ENCODE results near the gene NEDD1. TPM values are rescaled to one million over a fixed set of nuclear protein-coding genes. Genes with fewer than 3 reads are reported as not detected.

The NEDD1 gene
- total RNA-seq, 1 experiment from 2014 or later: 17.2 TPM

GRCh38 chr12:96908423-96908675 lies 1.3 kb downstream of the NEDD1 start:
- TF ChIP-seq CTCF (conservative IDR thresholded peaks at IDR 0.05): no peak
- H3K4ac ChIP-seq (ENCODE audit: low read depth, low read length): no peak overlapping the region
- H4K20me1 ChIP-seq (ENCODE audit: control insufficient read depth, insufficient read depth, insufficient read length): no peaks in the 10 kb centered on the region
- no peak overlapping the region for H3K56ac ChIP-seq (ENCODE audit: insufficient read length, low read depth, low read length)
- H3K27me3 Mint-ChIP-seq (ENCODE audit: low read depth): no peaks in the 10 kb centered on the region
- DNase-seq: no peak
- H3K36me3 Mint-ChIP-seq (ENCODE audit: insufficient read depth in 1 of 3, low read depth in 3 of 3): peaks cover 1 to 11% (median 9%) of the 10 kb centered on the region in 3 experiments; a peak in 5 of 7 replicates
- H3K23ac ChIP-seq (ENCODE audit: insufficient read length, low read depth, low read length): no peak overlapping the region
- H3K9me3 Mint-ChIP-seq: no peaks in the 10 kb centered on the region; a peak in 1 of 5 replicates
- H4K91ac ChIP-seq (ENCODE audit: insufficient read length, low read depth, low read length): no peak overlapping the region
- H3K79me2 ChIP-seq (ENCODE audit: insufficient read depth, low read length): no peaks in the 10 kb centered on the region
- no peak overlapping the region for H3K18ac ChIP-seq (ENCODE audit: insufficient read length, low read depth, low read length)
- no peak overlapping the region for H3K27ac Mint-ChIP-seq
- no peak overlapping the region for H2AK5ac ChIP-seq (ENCODE audit: insufficient read length, low read length)
- no peak overlapping the region for H2BK5ac ChIP-seq (ENCODE audit: insufficient read length, low read length)
- WGBS (ENCODE audit: extremely low coverage, insufficient read length, low lambda C conversion rate): no CpG with 5 or more reads among the region's 3 CpGs
- H4K5ac ChIP-seq (ENCODE audit: insufficient read length, low read depth, low read length): no peak overlapping the region
- H3K9me3 ChIP-seq (ENCODE audit: control insufficient read depth, low read depth, low read length): no peaks in the 10 kb centered on the region
- H2BK12ac ChIP-seq (ENCODE audit: insufficient read length, low read depth, low read length): no peak overlapping the region
- no peak overlapping the region for H2AFZ ChIP-seq (ENCODE audit: low read length)
- peak overlapping the region; percentile 83 to 92 for H3K4me3 Mint-ChIP-seq
- H4K8ac ChIP-seq (replicated peaks; ENCODE audit: insufficient read length, low read depth, low read length): no peak overlapping the region
- peaks cover 25 to 27% of the 10 kb centered on the region in 2 experiments for H3K4me1 Mint-ChIP-seq
- H2BK15ac ChIP-seq (ENCODE audit: low read depth, low read length): no peak overlapping the region
- H2BK20ac ChIP-seq (ENCODE audit: low read depth, low read length, poor library complexity, severe bottlenecking): no peak overlapping the region
- H3K79me1 ChIP-seq (ENCODE audit: insufficient read depth, low read depth, low read length, poor library complexity, severe bottlenecking): no peaks in the 10 kb centered on the region
- peaks cover 2% of the 10 kb centered on the region for H3K23me2 ChIP-seq (ENCODE audit: insufficient read length, low read depth, low read length, poor library complexity, severe bottlenecking)
- H3K27ac ChIP-seq (ENCODE audit: insufficient read length, low read depth, low read length): no peak overlapping the region
- peak overlapping the region; percentile 77 for H3K4me2 ChIP-seq (ENCODE audit: insufficient read depth, insufficient read length, low read length)
- H3T11ph ChIP-seq (ENCODE audit: low read length): no peak overlapping the region
- no peaks in the 10 kb centered on the region for H3K27me3 ChIP-seq (ENCODE audit: insufficient read depth, low read length)
- no peak overlapping the region for H3K14ac ChIP-seq (ENCODE audit: insufficient read depth, low read length)
- H3K4me1 ChIP-seq (ENCODE audit: insufficient read depth, low read length): no peaks in the 10 kb centered on the region; the same call in 1 of the 2 replicates
- H3K9ac ChIP-seq (ENCODE audit: extremely low read depth, insufficient read length, low read length): no peak overlapping the region
- H2BK120ac ChIP-seq (ENCODE audit: low read depth, low read length, poor library complexity, severe bottlenecking): no peak overlapping the region

Data from H9 (cell line).